ENCODE results near the gene NRCAM.

Gene NRCAM

GRCh38 chr7:108193594-108194498, 262.4 kb downstream of the NRCAM start:
- no peak for ATAC-seq
- TF ChIP-seq TSHZ2 (CRISPR knock-in tag; IDR thresholded peaks at IDR 0.05) (no peak), ZNF8 (CRISPR knock-in tag; IDR thresholded peaks at IDR 0.05) (no peak), ZC3H10 (CRISPR knock-in tag; IDR thresholded peaks at IDR 0.05) (no peak), ZNF565 (CRISPR knock-in tag; conservative IDR thresholded peaks at IDR 0.05; ENCODE audit: low read depth) (no peak), TOX (CRISPR knock-in tag; IDR thresholded peaks at IDR 0.05; ENCODE audit: borderline replicate concordance) (no peak), CSRNP3 (CRISPR knock-in tag; IDR thresholded peaks at IDR 0.05) (no peak), GLIS3 (CRISPR knock-in tag; IDR thresholded peaks at IDR 0.05) (no peak), PPARA (CRISPR knock-in tag; IDR thresholded peaks at IDR 0.05; ENCODE audit: borderline replicate concordance) (no peak), ESRRG (CRISPR knock-in tag; IDR thresholded peaks at IDR 0.05) (no peak), SNAI2 (CRISPR knock-in tag; IDR thresholded peaks at IDR 0.05) (no peak), ZNF70 (CRISPR knock-in tag; IDR thresholded peaks at IDR 0.05) (no peak)

GRCh38 chr7:108190891-108191290, 265.3 kb downstream of the NRCAM start:
- no peak for ATAC-seq
- no peak for TF ChIP-seq ARNTL (CRISPR knock-in tag; IDR thresholded peaks at IDR 0.05; ENCODE audit: borderline replicate concordance, low read depth)
- TF ChIP-seq SNAI2 (CRISPR knock-in tag; IDR thresholded peaks at IDR 0.05) = no peak
- TF ChIP-seq RARB (CRISPR knock-in tag; IDR thresholded peaks at IDR 0.05) = no peak
- TF ChIP-seq ZNF8 (CRISPR knock-in tag; IDR thresholded peaks at IDR 0.05) = no peak
- no peak for TF ChIP-seq ZFP3 (CRISPR knock-in tag; IDR thresholded peaks at IDR 0.05)
- no peak for TF ChIP-seq BACH2 (CRISPR knock-in tag; IDR thresholded peaks at IDR 0.05; ENCODE audit: borderline replicate concordance)
- no peak for TF ChIP-seq ZFP30 (CRISPR knock-in tag; IDR thresholded peaks at IDR 0.05)
- TF ChIP-seq CSDC2 (CRISPR knock-in tag; IDR thresholded peaks at IDR 0.05) = no peak
- TF ChIP-seq ESRRG (CRISPR knock-in tag; IDR thresholded peaks at IDR 0.05) = no peak
- no peak for TF ChIP-seq ZC3H10 (CRISPR knock-in tag; IDR thresholded peaks at IDR 0.05)
- TF ChIP-seq TCF4 (CRISPR knock-in tag; IDR thresholded peaks at IDR 0.05; ENCODE audit: borderline replicate concordance) = no peak
- no peak for TF ChIP-seq POU6F1 (CRISPR knock-in tag; IDR thresholded peaks at IDR 0.05; ENCODE audit: borderline replicate concordance, low read depth)

GRCh38 chr7:108189733-108190388, 266.4 kb downstream of the NRCAM start:
- no peak for ATAC-seq
- TF ChIP-seq ZNF70 (CRISPR knock-in tag; IDR thresholded peaks at IDR 0.05) (no peak), RARB (CRISPR knock-in tag; IDR thresholded peaks at IDR 0.05) (no peak), ESRRG (CRISPR knock-in tag; IDR thresholded peaks at IDR 0.05) (no peak), ISL1 (CRISPR knock-in tag; IDR thresholded peaks at IDR 0.05) (no peak), OSR1 (CRISPR knock-in tag; IDR thresholded peaks at IDR 0.05) (no peak), CSRNP3 (CRISPR knock-in tag; IDR thresholded peaks at IDR 0.05) (no peak), CREB5 (CRISPR knock-in tag; IDR thresholded peaks at IDR 0.05; ENCODE audit: low read depth) (no peak), TCF4 (CRISPR knock-in tag; IDR thresholded peaks at IDR 0.05; ENCODE audit: borderline replicate concordance) (no peak), ARNTL (CRISPR knock-in tag; IDR thresholded peaks at IDR 0.05; ENCODE audit: borderline replicate concordance, low read depth) (no peak), ZC3H10 (CRISPR knock-in tag; IDR thresholded peaks at IDR 0.05) (no peak)
